ENCODE data around the gene UBE3A.
"Not testable (repeated sequence)": the region's sequence is repeated elsewhere in the genome, so short reads cannot be mapped to it uniquely, and the experiment has no call there.

UBE3A gene

GRCh38 chr15:25437777-25438600 is 835 bp downstream of the UBE3A start:
- DNase-seq = peak; percentile 46

- DNase-seq = no peak
These were observed 2.1 kb downstream of the UBE3A start for GRCh38 chr15:25436707-25437106.

- no peak for DNase-seq
These were observed 3.2 kb downstream of the UBE3A start for GRCh38 chr15:25435474-25436243.

GRCh38 chr15:25433118-25433865 is 5.5 kb downstream of the UBE3A start:
- DNase-seq = no peak

GRCh38 chr15:25431836-25432561 is 6.8 kb downstream of the UBE3A start:
- no peak for DNase-seq

GRCh38 chr15:25427861-25428260 is 11.0 kb downstream of the UBE3A start:
- no peak for DNase-seq

- DNase-seq = no peak
These were observed 11.8 kb downstream of the UBE3A start for GRCh38 chr15:25426896-25427610.

GRCh38 chr15:25424073-25424472 is 14.8 kb downstream of the UBE3A start:
- no peak for DNase-seq

- DNase-seq = no peak
These were observed 16.8 kb downstream of the UBE3A start for GRCh38 chr15:25422021-25422420.

- no peak for DNase-seq
These were observed 20.6 kb downstream of the UBE3A start for GRCh38 chr15:25418202-25418601.

GRCh38 chr15:25417604-25418003 is 21.2 kb downstream of the UBE3A start:
- DNase-seq = no peak

- no peak for DNase-seq
These were observed 22.1 kb downstream of the UBE3A start for GRCh38 chr15:25416693-25417092.

- DNase-seq = no peak
These were observed 23.1 kb downstream of the UBE3A start for GRCh38 chr15:25415707-25416106.

- no peak for DNase-seq
These were observed 23.6 kb downstream of the UBE3A start for GRCh38 chr15:25415217-25415616.

- peak; percentile 52 for DNase-seq
These were observed 28.2 kb downstream of the UBE3A start for GRCh38 chr15:25410649-25411048.

GRCh38 chr15:25409731-25410130 is 29.1 kb downstream of the UBE3A start:
- DNase-seq = not testable (repeated sequence)

- no peak for DNase-seq
These were observed 29.9 kb downstream of the UBE3A start for GRCh38 chr15:25408929-25409328.

- DNase-seq = no peak
These were observed 30.4 kb downstream of the UBE3A start for GRCh38 chr15:25408428-25408827.

GRCh38 chr15:25407950-25408349 is 30.9 kb downstream of the UBE3A start:
- no peak for DNase-seq

- DNase-seq = no peak
These were observed 32.0 kb downstream of the UBE3A start for GRCh38 chr15:25406846-25407245.

GRCh38 chr15:25406261-25406660 is 32.6 kb downstream of the UBE3A start:
- DNase-seq = no peak

- no peak for DNase-seq
These were observed 35.1 kb downstream of the UBE3A start for GRCh38 chr15:25403771-25404170.
